ENCODE data around the gene MID1IP1. TPM values are rescaled to one million over a fixed set of nuclear protein-coding genes. Genes with fewer than 3 reads are reported as not detected.

MID1IP1 gene
- total RNA-seq, 2 experiments from 2014 or later, result 74.6 to 79.4 TPM

- H3K27ac Mint-ChIP-seq, result peak overlapping the region; percentile 45
- peak; percentile 24 for DNase-seq
- CTCF ChIA-PET, result interaction anchor here (0.6 kb wide), 1 partner anchor 181 kb away, joined by 4 read pairs; no protein-coding TSS in a partner anchor
These were observed 1.2 kb upstream of the MID1IP1 start for GRCh38 chrX:38799995-38800580.

DNA sequence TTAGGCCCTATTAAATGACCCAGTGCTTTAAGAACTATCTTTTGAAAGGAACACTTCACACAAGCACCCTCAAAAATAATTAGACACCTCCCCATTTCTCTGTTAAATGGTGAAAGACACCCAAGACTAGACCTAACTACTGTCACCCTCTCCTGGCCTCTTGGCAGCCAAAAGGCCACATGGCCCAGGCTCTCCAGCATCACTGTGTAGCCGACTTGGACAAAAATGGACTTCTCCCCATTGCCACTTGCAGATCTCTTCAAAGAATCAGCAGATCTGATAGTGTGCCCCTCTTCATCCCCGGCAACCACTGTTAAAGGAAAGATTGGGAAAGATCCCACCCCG, 2.0 kb downstream of the MID1IP1 start:
- H3K27ac Mint-ChIP-seq, result peak overlapping the region; percentile 98
- peaks cover 9% of the 10 kb centered on the region for H3K4me1 Mint-ChIP-seq (ENCODE audit: low read depth)
- H3K9me3 Mint-ChIP-seq, result no peaks in the 10 kb centered on the region
- CTCF ChIA-PET, result no interaction called here
- DNase-seq (no peak), ATAC-seq (no peak)
- TF ChIP-seq, protein P1, sequence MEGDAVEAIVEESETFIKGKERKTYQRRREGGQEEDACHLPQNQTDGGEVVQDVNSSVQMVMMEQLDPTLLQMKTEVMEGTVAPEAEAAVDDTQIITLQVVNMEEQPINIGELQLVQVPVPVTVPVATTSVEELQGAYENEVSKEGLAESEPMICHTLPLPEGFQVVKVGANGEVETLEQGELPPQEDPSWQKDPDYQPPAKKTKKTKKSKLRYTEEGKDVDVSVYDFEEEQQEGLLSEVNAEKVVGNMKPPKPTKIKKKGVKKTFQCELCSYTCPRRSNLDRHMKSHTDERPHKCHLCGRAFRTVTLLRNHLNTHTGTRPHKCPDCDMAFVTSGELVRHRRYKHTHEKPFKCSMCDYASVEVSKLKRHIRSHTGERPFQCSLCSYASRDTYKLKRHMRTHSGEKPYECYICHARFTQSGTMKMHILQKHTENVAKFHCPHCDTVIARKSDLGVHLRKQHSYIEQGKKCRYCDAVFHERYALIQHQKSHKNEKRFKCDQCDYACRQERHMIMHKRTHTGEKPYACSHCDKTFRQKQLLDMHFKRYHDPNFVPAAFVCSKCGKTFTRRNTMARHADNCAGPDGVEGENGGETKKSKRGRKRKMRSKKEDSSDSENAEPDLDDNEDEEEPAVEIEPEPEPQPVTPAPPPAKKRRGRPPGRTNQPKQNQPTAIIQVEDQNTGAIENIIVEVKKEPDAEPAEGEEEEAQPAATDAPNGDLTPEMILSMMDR (IDR thresholded peaks at IDR 0.05), result no peak
- peaks cover 59% of the 10 kb centered on the region for H3K36me3 Mint-ChIP-seq (ENCODE audit: low read depth)
- peak overlapping the region; percentile 97 for H3K4me3 Mint-ChIP-seq
- intact Hi-C loops (cut with micrococcal nuclease), result no loop called here
- POLR2A ChIA-PET, result interaction anchor here (1.1 to 1.3 kb wide), 2 partner anchors 14 to 89 kb away, joined by 3 to 8 read pairs; no protein-coding TSS in a partner anchor
- H3K27me3 Mint-ChIP-seq, result no peaks in the 10 kb centered on the region

More at GRCh38 chrX:38799995-38800580, 1.2 kb upstream of the MID1IP1 start:
- POLR2A ChIA-PET, result no interaction called here
- Mint-ChIP-seq H3K36me3 (ENCODE audit: low read depth) (peaks cover 38% of the 10 kb centered on the region), H3K4me3 (no peak overlapping the region), H3K27me3 (no peaks in the 10 kb centered on the region), H3K9me3 (no peaks in the 10 kb centered on the region), H3K4me1 (ENCODE audit: low read depth) (peaks cover 7% of the 10 kb centered on the region)
- ATAC-seq, result no peak
- TF ChIP-seq, protein P1 (IDR thresholded peaks at IDR 0.05), result no peak
- intact Hi-C loops (cut with micrococcal nuclease), result no loop called here

DNA sequence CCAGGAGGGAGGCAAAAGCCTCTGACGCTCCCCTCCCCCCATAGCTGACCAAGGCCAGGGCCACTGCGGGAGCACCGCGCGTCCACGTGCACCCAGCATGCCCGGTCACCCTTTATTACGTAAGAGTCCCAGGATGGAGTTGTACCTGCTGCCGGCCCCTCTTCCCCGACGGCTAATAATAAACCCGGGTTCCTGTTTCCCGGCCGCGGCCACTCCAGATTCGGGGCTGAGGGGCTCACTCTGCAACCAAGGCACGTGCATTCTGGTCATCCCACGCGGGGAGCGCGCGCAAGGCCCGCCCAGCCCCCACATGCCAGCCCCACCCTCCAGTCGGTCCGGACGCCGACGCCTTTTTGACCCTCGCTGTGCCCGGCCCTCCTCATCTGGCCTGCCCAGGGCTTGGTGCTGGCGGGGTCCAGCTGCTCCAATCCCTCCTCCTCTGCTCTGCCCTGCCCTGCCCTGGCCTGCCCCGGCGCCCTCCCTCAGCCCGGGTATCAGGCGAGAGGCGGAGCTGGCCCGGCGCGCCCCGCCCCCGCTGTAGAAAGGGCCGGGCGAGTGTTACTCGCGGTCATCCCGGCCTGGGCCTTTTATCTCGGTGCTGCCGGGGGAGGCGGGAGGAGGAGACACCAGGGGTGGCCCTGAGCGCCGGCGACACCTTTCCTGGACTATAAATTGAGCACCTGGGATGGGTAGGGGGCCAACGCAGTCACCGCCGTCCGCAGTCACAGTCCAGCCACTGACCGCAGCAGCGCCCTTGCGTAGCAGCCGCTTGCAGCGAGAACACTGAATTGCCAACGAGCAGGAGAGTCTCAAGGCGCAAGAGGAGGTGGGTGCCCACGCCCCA, 2.6 kb downstream of the MID1IP1 start:
- Mint-ChIP-seq H3K4me1 (ENCODE audit: low read depth) (peaks cover 12% of the 10 kb centered on the region), H3K4me3 (peak overlapping the region; percentile 97), H3K36me3 (ENCODE audit: low read depth) (peaks cover 60% of the 10 kb centered on the region), H3K9me3 (no peaks in the 10 kb centered on the region), H3K27me3 (no peaks in the 10 kb centered on the region), H3K27ac (peak overlapping the region; percentile 98)
- TF ChIP-seq, protein P1 (IDR thresholded peaks at IDR 0.05), result no peak
- ChIA-PET CTCF (no interaction called here), POLR2A (interaction anchor here (1.1 to 1.3 kb wide), 4 partner anchors 13 to 1369 kb away, joined by 3 to 8 read pairs (median 4); no protein-coding TSS in a partner anchor)
- ATAC-seq, result peak; percentile 69
- peak; percentile 81 for DNase-seq
- intact Hi-C loops (cut with micrococcal nuclease), result no loop called here

- intact Hi-C loops (cut with micrococcal nuclease), result no loop called here
- Mint-ChIP-seq H3K4me3 (peak overlapping the region; percentile 97), H3K36me3 (ENCODE audit: low read depth) (peaks cover 60% of the 10 kb centered on the region), H3K4me1 (ENCODE audit: low read depth) (peaks cover 17% of the 10 kb centered on the region), H3K27me3 (no peaks in the 10 kb centered on the region), H3K27ac (peak overlapping the region; percentile 98), H3K9me3 (no peaks in the 10 kb centered on the region)
- ATAC-seq (peak; percentile 3), DNase-seq (peak; percentile 45)
- TF ChIP-seq, protein P1 (IDR thresholded peaks at IDR 0.05), result no peak
- POLR2A ChIA-PET, result interaction anchor here (1.1 to 1.3 kb wide), 3 partner anchors 12 to 1369 kb away, joined by 3 to 4 read pairs (median 3); no protein-coding TSS in a partner anchor
- CTCF ChIA-PET, result no interaction called here
These were observed 3.1 kb downstream of the MID1IP1 start for GRCh38 chrX:38804432-38804681.
